Brain pericyte (primary cell): ENCODE results near the gene DHX38.

Experiments used
- DNase-seq: peaks from one replicate; pipeline ENCODE4 v3.0.0-alpha.2; 2012; ENCODE audit warnings: low read depth, low spot score

The DHX38 gene

GRCh38 chr16:72083778-72084404, 9.8 kb upstream of the DHX38 start:
- DNase-seq = no peak

- no peak for DNase-seq
Observed at GRCh38 chr16:72084445-72084844, 9.2 kb upstream of the DHX38 start.

- no peak for DNase-seq
Observed at GRCh38 chr16:72085002-72085401, 8.6 kb upstream of the DHX38 start.

GRCh38 chr16:72091217-72091616, 2.4 kb upstream of the DHX38 start:
- no peak for DNase-seq

GRCh38 chr16:72092832-72093447, 707 bp upstream of the DHX38 start:
- DNase-seq = no peak

- no peak for DNase-seq
Observed at GRCh38 chr16:72094266-72094610, 591 bp downstream of the DHX38 start.

- no peak for DNase-seq
Observed at GRCh38 chr16:72098936-72099335, 5.3 kb downstream of the DHX38 start.

GRCh38 chr16:72099377-72099818, 5.8 kb downstream of the DHX38 start:
- no peak for DNase-seq

- no peak for DNase-seq
Observed at GRCh38 chr16:72101195-72101594, 7.5 kb downstream of the DHX38 start.

GRCh38 chr16:72104905-72105304, 11.3 kb downstream of the DHX38 start:
- DNase-seq = no peak

- DNase-seq = no peak
Observed at GRCh38 chr16:72105978-72106377, 12.3 kb downstream of the DHX38 start.

- DNase-seq = no peak
Observed at GRCh38 chr16:72107371-72107770, 13.7 kb downstream of the DHX38 start.

GRCh38 chr16:72108353-72109102, 14.9 kb downstream of the DHX38 start:
- DNase-seq = no peak

GRCh38 chr16:72109300-72109699, 15.7 kb downstream of the DHX38 start:
- no peak for DNase-seq

GRCh38 chr16:72109966-72110530, 16.4 kb downstream of the DHX38 start:
- DNase-seq = no peak

- DNase-seq = no peak
Observed at GRCh38 chr16:72110662-72111615, 17.3 kb downstream of the DHX38 start.

GRCh38 chr16:72111657-72112451, 18.2 kb downstream of the DHX38 start:
- DNase-seq = no peak

- DNase-seq = no peak
Observed at GRCh38 chr16:72112452-72112792, 18.8 kb downstream of the DHX38 start.

- no peak for DNase-seq
Observed at GRCh38 chr16:72112906-72113615, 19.4 kb downstream of the DHX38 start.

- no peak for DNase-seq
Observed at GRCh38 chr16:72113616-72113945, 19.9 kb downstream of the DHX38 start.
